Neuron (in vitro differentiated cells): ENCODE data around the gene ZGLP1.
"Not testable (repeated sequence)": the region's sequence is repeated elsewhere in the genome, so short reads cannot be mapped to it uniquely, and the experiment has no call there.

Source experiments
- H2AFZ ChIP-seq: one replicate; pipeline ENCODE4 v1.6.1; 2013; ENCODE audit warnings: low read depth, mild to moderate bottlenecking, inconsistent platforms, low read length, moderate library complexity
- H3K27me3 ChIP-seq: one replicate; pipeline ENCODE4 v1.6.1; 2013; ENCODE audit warnings: low read length; ENCODE audit not compliant: insufficient read depth
- H3K36me3 ChIP-seq: one replicate; pipeline ENCODE4 v1.6.1; 2013; ENCODE audit warnings: low read length; ENCODE audit not compliant: insufficient read depth
- H3K4me1 ChIP-seq: one replicate; pipeline ENCODE4 v1.6.1; 2013; ENCODE audit warnings: low read length; ENCODE audit not compliant: insufficient read depth
- H3K4me3 ChIP-seq: 2 replicates; pipeline ENCODE4 v1.5.1; 2013; ENCODE audit warnings: mild to moderate bottlenecking, low read length, moderate library complexity
- H3K9me3 ChIP-seq: one replicate; pipeline ENCODE4 v1.6.1; 2013; ENCODE audit warnings: low read length

The ZGLP1 gene

DNA sequence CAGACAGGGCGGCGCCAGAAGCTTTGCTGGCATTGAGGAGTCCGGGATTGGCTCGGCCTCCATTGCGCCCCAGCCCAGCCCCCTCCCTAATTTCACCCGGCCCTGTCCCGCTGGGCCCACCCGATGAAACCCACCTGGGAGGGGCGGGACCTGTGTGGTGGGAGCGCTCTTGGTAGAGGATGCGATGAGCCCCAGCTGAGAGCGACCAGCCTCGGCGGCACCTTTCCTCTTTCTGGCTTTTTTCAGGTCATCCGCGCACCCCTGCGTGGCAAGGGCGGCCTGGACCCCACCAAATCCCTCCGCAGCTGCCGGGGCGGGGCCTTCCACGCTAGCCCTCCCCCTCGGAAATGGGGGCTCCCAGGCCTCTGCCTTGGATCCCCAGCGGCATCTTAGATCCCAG lies at the start of gene ZGLP1:
TSS of gene ZGLP1 (minus strand) at position 393 of the 400 bp plus-strand sequence.
- Histone ChIP-seq H3K4me1 (peaks cover under 1% of the 10 kb centered on the region), H3K4me3 (no peak within 1 kb of the TSS), H3K9me3 (no peaks in the 10 kb centered on the region), H2AFZ (no peak within 1 kb of the TSS), H3K36me3 (peaks cover 12% of the 10 kb centered on the region), H3K27me3 (no peaks in the 10 kb centered on the region)

GRCh38 chr19:10356431-10356830 lies 46.8 kb upstream of the ZGLP1 start:
- Histone ChIP-seq H3K4me3 (no peak overlapping the region), H3K9me3 (no peaks in the 10 kb centered on the region), H3K4me1 (no peaks in the 10 kb centered on the region), H3K27me3 (no peaks in the 10 kb centered on the region), H2AFZ (no peak overlapping the region), H3K36me3 (peaks cover 59% of the 10 kb centered on the region)

GRCh38 chr19:10353793-10354391 lies 44.3 kb upstream of the ZGLP1 start:
- Histone ChIP-seq H3K9me3 (no peaks in the 10 kb centered on the region), H3K36me3 (peaks cover 54% of the 10 kb centered on the region), H3K27me3 (no peaks in the 10 kb centered on the region), H3K4me3 (no peak overlapping the region), H3K4me1 (no peaks in the 10 kb centered on the region), H2AFZ (no peak overlapping the region)

- no peaks in the 10 kb centered on the region for H3K9me3 ChIP-seq
- H3K4me3 ChIP-seq: no peak overlapping the region
- peaks cover 50% of the 10 kb centered on the region for H3K36me3 ChIP-seq
- H3K27me3 ChIP-seq: no peaks in the 10 kb centered on the region
- H2AFZ ChIP-seq: no peak overlapping the region
- H3K4me1 ChIP-seq: no peaks in the 10 kb centered on the region
Measured at GRCh38 chr19:10352764-10353671, 43.4 kb upstream of the ZGLP1 start.

GRCh38 chr19:10346509-10346908 lies 36.9 kb upstream of the ZGLP1 start:
- H3K4me3 ChIP-seq: no peak overlapping the region
- no peak overlapping the region for H2AFZ ChIP-seq
- no peaks in the 10 kb centered on the region for H3K9me3 ChIP-seq
- peaks cover 12% of the 10 kb centered on the region for H3K36me3 ChIP-seq
- no peaks in the 10 kb centered on the region for H3K4me1 ChIP-seq
- no peaks in the 10 kb centered on the region for H3K27me3 ChIP-seq

DNA sequence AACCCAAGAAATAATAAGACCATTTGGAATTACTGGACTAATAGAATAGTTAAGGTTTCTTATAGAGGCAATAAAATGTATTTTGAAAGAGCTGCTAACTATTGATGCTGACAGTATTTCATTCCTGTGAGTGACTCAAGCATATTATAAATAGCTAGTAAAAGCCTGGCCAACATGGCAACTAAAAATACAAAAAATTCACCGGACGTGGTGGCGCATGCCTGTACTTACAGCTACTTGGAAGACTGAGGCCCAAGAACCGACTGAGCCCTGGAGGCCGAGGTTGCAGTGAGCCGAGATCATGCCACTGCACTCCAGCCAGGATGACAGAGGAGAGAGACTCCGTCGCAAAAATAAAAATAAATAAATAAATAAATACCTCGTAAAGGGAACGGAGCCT lies 35.2 kb upstream of the ZGLP1 start:
- Histone ChIP-seq H3K27me3 (no peaks in the 10 kb centered on the region), H3K9me3 (no peaks in the 10 kb centered on the region), H2AFZ (no peak overlapping the region), H3K36me3 (peaks cover 1% of the 10 kb centered on the region), H3K4me3 (no peak overlapping the region), H3K4me1 (no peaks in the 10 kb centered on the region)

GRCh38 chr19:10343495-10343894 lies 33.9 kb upstream of the ZGLP1 start:
- H3K9me3 ChIP-seq: no peaks in the 10 kb centered on the region
- H3K27me3 ChIP-seq: no peaks in the 10 kb centered on the region
- no peaks in the 10 kb centered on the region for H3K4me1 ChIP-seq
- H3K4me3 ChIP-seq: no peak overlapping the region
- no peak overlapping the region for H2AFZ ChIP-seq
- H3K36me3 ChIP-seq: no peaks in the 10 kb centered on the region

DNA sequence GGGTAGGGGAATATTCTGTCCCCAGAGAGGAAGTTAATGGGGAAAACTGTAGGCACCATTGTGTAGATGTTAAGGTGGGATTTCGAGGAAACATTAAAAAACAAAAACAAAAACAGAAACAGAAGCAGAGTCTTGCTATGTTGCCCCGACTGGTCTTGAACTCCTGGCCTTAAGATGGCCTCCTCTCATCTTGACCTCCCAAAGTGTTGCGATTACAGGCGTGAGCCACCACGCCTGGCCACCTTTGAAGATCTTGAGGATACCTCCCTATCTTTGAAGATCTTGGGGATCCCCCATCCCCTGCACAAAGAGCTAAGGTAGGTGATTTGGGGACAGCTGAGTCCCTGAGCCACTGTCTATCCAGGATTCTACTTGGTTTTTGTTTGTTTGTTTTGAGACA lies 30.4 kb upstream of the ZGLP1 start:
- H3K4me3 ChIP-seq: no peak overlapping the region
- no peaks in the 10 kb centered on the region for H3K9me3 ChIP-seq
- H3K4me1 ChIP-seq: no peaks in the 10 kb centered on the region
- no peak overlapping the region for H2AFZ ChIP-seq
- H3K36me3 ChIP-seq: no peaks in the 10 kb centered on the region
- H3K27me3 ChIP-seq: no peaks in the 10 kb centered on the region

GRCh38 chr19:10339380-10339960 lies 29.9 kb upstream of the ZGLP1 start, which contains the start of gene ICAM3:
TSS of gene ICAM3 (minus strand) at chr19:10339624. CDS start at chr19:10339614, 10 bp downstream.
- Histone ChIP-seq H3K4me3 (no peak within 1 kb of the TSS), H2AFZ (no peak within 1 kb of the TSS), H3K27me3 (no peaks in the 10 kb centered on the region), H3K9me3 (no peaks in the 10 kb centered on the region), H3K4me1 (no peaks in the 10 kb centered on the region), H3K36me3 (no peaks in the 10 kb centered on the region)

GRCh38 chr19:10338940-10339339 lies 29.3 kb upstream of the ZGLP1 start:
- Histone ChIP-seq H3K9me3 (no peaks in the 10 kb centered on the region), H3K27me3 (no peaks in the 10 kb centered on the region), H3K36me3 (no peaks in the 10 kb centered on the region), H3K4me1 (peaks cover 2% of the 10 kb centered on the region), H3K4me3 (no peak overlapping the region), H2AFZ (no peak overlapping the region)

GRCh38 chr19:10336725-10337124 lies 27.1 kb upstream of the ZGLP1 start:
- H3K27me3 ChIP-seq, H2AFZ ChIP-seq, H3K9me3 ChIP-seq, H3K36me3 ChIP-seq, H3K4me3 ChIP-seq: not testable (repeated sequence)
- H3K4me1 ChIP-seq: peaks cover 12% of the 10 kb centered on the region

DNA sequence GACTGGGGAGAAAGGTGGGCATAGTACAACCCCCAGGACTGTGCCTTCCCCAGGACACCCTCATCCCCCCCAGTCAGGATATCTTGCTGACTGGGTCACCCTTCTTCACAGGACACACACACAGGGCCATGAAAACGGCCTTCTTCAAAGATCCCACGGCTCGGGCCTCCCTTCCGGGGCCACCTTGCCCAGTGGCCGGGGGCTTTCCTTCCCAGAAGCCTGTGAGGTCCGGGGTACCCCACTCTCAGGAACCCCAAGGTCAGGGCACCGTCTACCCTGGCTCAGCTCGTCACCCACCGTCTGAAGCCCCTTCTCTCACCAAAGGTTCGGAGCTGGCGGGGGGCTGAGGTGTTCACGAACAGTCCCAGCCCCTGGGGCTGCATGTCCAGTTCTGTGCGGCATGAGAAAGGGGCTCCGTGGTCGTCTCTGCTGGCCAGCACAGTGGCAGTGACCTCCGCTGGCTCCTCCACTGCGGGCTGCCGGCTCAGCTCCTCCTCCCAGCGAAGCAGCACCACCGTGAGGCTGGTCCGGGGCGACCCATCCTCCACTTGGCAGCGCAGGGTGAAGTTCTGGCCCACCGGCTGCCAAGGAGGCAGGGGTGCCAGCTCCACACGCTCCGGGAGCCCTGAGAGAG lies 25.9 kb upstream of the ZGLP1 start:
- Histone ChIP-seq H3K27me3 (no peaks in the 10 kb centered on the region), H3K9me3 (no peaks in the 10 kb centered on the region), H2AFZ (no peak overlapping the region), H3K36me3 (peaks cover 5% of the 10 kb centered on the region), H3K4me1 (peaks cover 12% of the 10 kb centered on the region), H3K4me3 (no peak overlapping the region)
